ENCODE results near the gene R3HDML. TPM values are rescaled to one million over a fixed set of nuclear protein-coding genes. Genes with fewer than 3 reads are reported as not detected.

The R3HDML gene
- total and polyA plus RNA-seq, 10 of the 15 experiments (the other 5 are each of a cell fraction or from before 2014, with no cell fraction given): not detected

DNA sequence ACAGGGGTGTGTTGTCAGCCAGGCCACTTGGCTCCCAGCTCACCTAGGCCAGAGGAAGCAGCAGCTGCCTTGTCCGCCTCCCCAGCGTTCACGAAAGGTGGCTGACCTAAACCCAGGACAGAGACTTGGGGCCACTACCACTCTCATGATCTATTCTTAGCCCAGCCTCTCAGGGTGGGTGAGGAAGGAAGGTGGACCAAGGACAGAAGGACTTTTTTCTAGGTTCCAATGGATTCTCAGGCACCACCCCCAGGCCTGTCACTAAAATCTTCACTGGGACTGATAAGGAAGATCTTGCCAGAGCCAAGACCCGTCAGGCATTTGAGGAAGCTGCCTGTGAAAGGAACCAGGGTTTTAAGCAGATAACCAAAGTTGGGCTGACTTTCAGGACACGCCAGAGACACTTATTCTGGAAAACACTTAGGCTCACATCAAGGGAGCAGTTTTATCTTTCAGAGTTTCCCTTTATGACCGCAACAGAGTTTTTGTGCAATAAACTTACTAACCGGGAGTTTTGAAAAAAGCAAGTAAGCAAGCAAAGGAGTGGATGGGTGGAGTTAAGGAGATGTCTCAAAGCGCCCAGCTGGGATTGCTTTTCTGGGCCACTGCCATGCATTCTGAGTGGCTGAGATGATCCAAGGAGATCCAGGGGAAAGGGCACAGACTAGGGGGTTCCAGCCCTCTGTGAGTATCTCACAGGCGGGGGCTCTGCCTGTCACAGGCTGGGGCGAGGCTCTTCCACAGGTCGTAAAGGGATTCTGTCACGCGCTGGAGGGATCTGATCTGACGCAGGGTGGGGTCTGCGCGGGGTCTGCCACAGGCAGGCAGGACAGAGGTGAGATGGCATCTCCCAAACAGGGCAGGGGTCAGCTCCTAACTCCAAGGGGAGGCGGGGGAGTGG is 26.8 kb upstream of the R3HDML start:
- 0 out of 4 replicates have a peak, but pooled peaks cover 0 to 2% of the 10 kb centered on the region in 2 experiments for H3K36me3 ChIP-seq (ENCODE audit: control insufficient read depth in 2 of 2, insufficient read depth in 2 of 2, low read length in 1 of 2)
- ChIA-PET RAD21 (ENCODE audit: unreplicated experiment) (interaction anchor here (0.8 to 6.3 kb wide), 5 partner anchors 93 to 229 kb away, joined by 3 to 73 read pairs (median 4); no protein-coding TSS in a partner anchor), SMC1A (ENCODE audit: uncharacterized antibody, unreplicated experiment) (interaction anchor here (1.8 to 7.3 kb wide), 4 partner anchors 8 to 193 kb away, joined by 4 to 118 read pairs (median 10); no protein-coding TSS in a partner anchor), POLR2A (no interaction called here), CTCF (interaction anchor here (0.7 to 8.1 kb wide), 16 partner anchors 10 to 428 kb away, joined by 3 to 257 read pairs (median 4); partner anchors contain the start of gene OSER1)
- TSS peak; percentile 68 for BruUV-seq (replicated peaks)
- H3K4me1 ChIP-seq (ENCODE audit: control insufficient read depth, insufficient read depth, low read length): no peaks in the 10 kb centered on the region
- in situ Hi-C loops (cut with MboI) (loop anchor here (5.0 kb wide), 1 partner anchor 93 kb away; no protein-coding TSS in a partner anchor), intact Hi-C loops (cut with micrococcal nuclease; ENCODE audit: unreplicated experiment) (no loop called here)
- peak overlapping the region; percentile 81 for H3K4me2 ChIP-seq (ENCODE audit: control insufficient read depth, insufficient read depth)
- FAIRE-seq: peak; percentile 23
- H3K79me2 ChIP-seq (ENCODE audit: control insufficient read depth, insufficient read depth, low read length): peaks cover 6% of the 10 kb centered on the region; the same call in 1 of the 2 replicates
- WGBS (ENCODE audit: insufficient coverage, insufficient replicate concordance, low lambda C conversion rate, missing lambda C conversion rate): 16% methylated on average over 17 of the region's 17 CpGs
- H3K9me3 ChIP-seq (replicated peaks; ENCODE audit: control insufficient read depth, insufficient read depth, low read length): no peaks in the 10 kb centered on the region
- H2AFZ ChIP-seq (ENCODE audit: control insufficient read depth, low read depth, low read length): peak overlapping the region; percentile 97
- ATAC-seq: peak; percentile 8; the same call in 2 of the 3 replicates
- no peaks in the 10 kb centered on the region for H4K20me1 ChIP-seq (ENCODE audit: control insufficient read depth, insufficient read depth)
- H3K27ac ChIP-seq (ENCODE audit: control insufficient read depth, insufficient read depth): no peak overlapping the region
- H3K4me3 ChIP-seq: peak overlapping the region; percentile 90
- no peaks in the 10 kb centered on the region for H3K27me3 ChIP-seq (replicated peaks in 1 of 2; ENCODE audit: control insufficient read depth in 2 of 2, insufficient read depth in 2 of 2, low read length in 1 of 2)
- DNase-seq (ENCODE audit: low read depth, low spot score): no peak
- peak overlapping the region; percentile 76 for H3K9ac ChIP-seq (ENCODE audit: control insufficient read depth, insufficient read depth, low read length)
- TF ChIP-seq ETV6 (conservative IDR thresholded peaks at IDR 0.05 in 1 of 2, IDR thresholded peaks at IDR 0.05 in 1 of 2; ENCODE audit: borderline replicate concordance in 1 of 2, low read depth in 1 of 2): no peak
- no peak for TF ChIP-seq SP1 (IDR thresholded peaks at IDR 0.05; ENCODE audit: low read depth, low read length)
- no peak for TF ChIP-seq STAT3 (IDR thresholded peaks at IDR 0.05; ENCODE audit: low read depth, low read length)
- no peak for TF ChIP-seq PBX3 (IDR thresholded peaks at IDR 0.05; ENCODE audit: insufficient replicate concordance, low read depth, low read length)
- no peak for TF ChIP-seq ZNF207 (IDR thresholded peaks at IDR 0.05; ENCODE audit: borderline replicate concordance)
- TF ChIP-seq TARDBP (IDR thresholded peaks at IDR 0.05; ENCODE audit: borderline replicate concordance): no peak
- TF ChIP-seq PML (IDR thresholded peaks at IDR 0.05; ENCODE audit: low read length): no peak
- TF ChIP-seq, protein P1, sequence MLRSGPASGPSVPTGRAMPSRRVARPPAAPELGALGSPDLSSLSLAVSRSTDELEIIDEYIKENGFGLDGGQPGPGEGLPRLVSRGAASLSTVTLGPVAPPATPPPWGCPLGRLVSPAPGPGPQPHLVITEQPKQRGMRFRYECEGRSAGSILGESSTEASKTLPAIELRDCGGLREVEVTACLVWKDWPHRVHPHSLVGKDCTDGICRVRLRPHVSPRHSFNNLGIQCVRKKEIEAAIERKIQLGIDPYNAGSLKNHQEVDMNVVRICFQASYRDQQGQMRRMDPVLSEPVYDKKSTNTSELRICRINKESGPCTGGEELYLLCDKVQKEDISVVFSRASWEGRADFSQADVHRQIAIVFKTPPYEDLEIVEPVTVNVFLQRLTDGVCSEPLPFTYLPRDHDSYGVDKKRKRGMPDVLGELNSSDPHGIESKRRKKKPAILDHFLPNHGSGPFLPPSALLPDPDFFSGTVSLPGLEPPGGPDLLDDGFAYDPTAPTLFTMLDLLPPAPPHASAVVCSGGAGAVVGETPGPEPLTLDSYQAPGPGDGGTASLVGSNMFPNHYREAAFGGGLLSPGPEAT (IDR thresholded peaks at IDR 0.05; ENCODE audit: low read depth): no peak
- no peak for TF ChIP-seq ZZZ3 (IDR thresholded peaks at IDR 0.05; ENCODE audit: control insufficient read depth, insufficient read length, low read depth)
- no peak for TF ChIP-seq SMAD5 (IDR thresholded peaks at IDR 0.05; ENCODE audit: low read depth)
- no peak for TF ChIP-seq CHD2 (IDR thresholded peaks at IDR 0.05; ENCODE audit: borderline replicate concordance, low read depth, low read length)
- no peak for TF ChIP-seq NRF1 (conservative IDR thresholded peaks at IDR 0.05; ENCODE audit: low read depth, low read length)
- TF ChIP-seq RFX5 (IDR thresholded peaks at IDR 0.05; ENCODE audit: low read depth, low read length): no peak
- no peak for TF ChIP-seq BHLHE40 (IDR thresholded peaks at IDR 0.05; ENCODE audit: borderline replicate concordance in 1 of 2, low read depth in 2 of 2, low read length in 1 of 2)
- TF ChIP-seq LARP7 (IDR thresholded peaks at IDR 0.05): no peak
